RWPE2 (cell line): ENCODE results near the gene ARF1.

Source experiments
- ATAC-seq: fragments of 200-7000 bp; cut with Tn5 transposase; 3 replicates; pipeline ENCODE4 v1.9.1; 2021; ENCODE audit warnings: low read depth
- DNase-seq: peaks from one replicate; pipeline ENCODE4 v3.0.0-alpha.2; 2020; ENCODE audit warnings: low spot score
- H3K27ac ChIP-seq: fragments of 450-650 bp; 2 replicates; pipeline ENCODE4 v1.5.1; 2017; ENCODE audit warnings: mild to moderate bottlenecking; ENCODE audit not compliant: poor library complexity, severe bottlenecking
- H3K27me3 ChIP-seq: fragments of 250-450 bp; sonication (Bioruptor Pico); 2 replicates; pipeline ENCODE4 v1.5.1; 2021; ENCODE audit warnings: mild to moderate bottlenecking, moderate library complexity; ENCODE audit not compliant: insufficient read depth, poor library complexity, severe bottlenecking
- H3K36me3 ChIP-seq: fragments of 250-450 bp; sonication (Bioruptor Pico); 2 replicates; pipeline ENCODE4 v1.5.1; 2020; ENCODE audit warnings: low read depth, mild to moderate bottlenecking, moderate library complexity
- H3K4me1 ChIP-seq: fragments of 250-450 bp; sonication (Bioruptor Pico); 2 replicates; pipeline ENCODE4 v1.5.1; 2021; ENCODE audit warnings: mild to moderate bottlenecking, moderate library complexity; ENCODE audit not compliant: insufficient read depth, poor library complexity, severe bottlenecking
- H3K4me3 ChIP-seq: fragments of 250-450 bp; sonication (Bioruptor Pico); 2 replicates; pipeline ENCODE4 v1.5.1; 2021; ENCODE audit warnings: mild to moderate bottlenecking, moderate library complexity; ENCODE audit not compliant: severe bottlenecking
- H3K9me3 ChIP-seq: fragments of 250-450 bp; sonication (Bioruptor Pico); 2 replicates; pipeline ENCODE4 v1.5.1; 2021; ENCODE audit warnings: mild to moderate bottlenecking, moderate library complexity; ENCODE audit not compliant: severe bottlenecking
- TF ChIP-seq, protein P1 (sequence below): fragments of 450-650 bp; IDR thresholded peaks from one replicate; pipeline ENCODE4 v1.5.1; 2017; ENCODE audit warnings: mild to moderate bottlenecking, moderate library complexity; ENCODE audit not compliant: poor library complexity, severe bottlenecking

ARF1 gene

DNA sequence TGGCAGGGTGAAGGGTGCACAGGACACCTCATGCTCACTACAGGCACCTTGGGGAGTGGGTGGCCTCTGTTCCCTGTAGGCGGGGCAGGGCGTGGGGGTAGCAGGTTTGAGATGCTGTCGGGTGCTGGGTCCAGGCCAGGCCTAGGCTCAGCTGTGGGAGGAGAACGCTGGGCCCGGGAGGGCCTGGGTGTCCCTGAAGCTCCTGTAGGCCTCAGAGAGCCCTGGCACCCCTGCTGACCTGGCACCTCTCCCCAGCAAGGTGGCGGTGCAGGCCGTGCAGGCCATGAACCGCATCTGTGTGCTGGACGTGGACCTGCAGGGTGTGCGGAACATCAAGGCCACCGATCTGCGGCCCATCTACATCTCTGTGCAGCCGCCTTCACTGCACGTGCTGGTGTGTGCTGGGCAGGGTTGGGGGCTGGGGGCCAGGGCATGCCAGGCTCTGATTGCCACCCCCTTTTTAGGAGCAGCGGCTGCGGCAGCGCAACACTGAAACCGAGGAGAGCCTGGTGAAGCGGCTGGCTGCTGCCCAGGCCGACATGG lies 64.7 kb downstream of the ARF1 start:
- DNase-seq (no peak), ATAC-seq (no peak)
- Histone ChIP-seq H3K27ac (peak overlapping the region; percentile 83), H3K4me1 (peaks cover 12% of the 10 kb centered on the region), H3K4me3 (no peak overlapping the region), H3K27me3 (no peaks in the 10 kb centered on the region), H3K9me3 (no peaks in the 10 kb centered on the region), H3K36me3 (peaks cover 7% of the 10 kb centered on the region; the same call in 1 of the 2 replicates)
- TF ChIP-seq, protein P1, sequence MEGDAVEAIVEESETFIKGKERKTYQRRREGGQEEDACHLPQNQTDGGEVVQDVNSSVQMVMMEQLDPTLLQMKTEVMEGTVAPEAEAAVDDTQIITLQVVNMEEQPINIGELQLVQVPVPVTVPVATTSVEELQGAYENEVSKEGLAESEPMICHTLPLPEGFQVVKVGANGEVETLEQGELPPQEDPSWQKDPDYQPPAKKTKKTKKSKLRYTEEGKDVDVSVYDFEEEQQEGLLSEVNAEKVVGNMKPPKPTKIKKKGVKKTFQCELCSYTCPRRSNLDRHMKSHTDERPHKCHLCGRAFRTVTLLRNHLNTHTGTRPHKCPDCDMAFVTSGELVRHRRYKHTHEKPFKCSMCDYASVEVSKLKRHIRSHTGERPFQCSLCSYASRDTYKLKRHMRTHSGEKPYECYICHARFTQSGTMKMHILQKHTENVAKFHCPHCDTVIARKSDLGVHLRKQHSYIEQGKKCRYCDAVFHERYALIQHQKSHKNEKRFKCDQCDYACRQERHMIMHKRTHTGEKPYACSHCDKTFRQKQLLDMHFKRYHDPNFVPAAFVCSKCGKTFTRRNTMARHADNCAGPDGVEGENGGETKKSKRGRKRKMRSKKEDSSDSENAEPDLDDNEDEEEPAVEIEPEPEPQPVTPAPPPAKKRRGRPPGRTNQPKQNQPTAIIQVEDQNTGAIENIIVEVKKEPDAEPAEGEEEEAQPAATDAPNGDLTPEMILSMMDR: no peak

DNA sequence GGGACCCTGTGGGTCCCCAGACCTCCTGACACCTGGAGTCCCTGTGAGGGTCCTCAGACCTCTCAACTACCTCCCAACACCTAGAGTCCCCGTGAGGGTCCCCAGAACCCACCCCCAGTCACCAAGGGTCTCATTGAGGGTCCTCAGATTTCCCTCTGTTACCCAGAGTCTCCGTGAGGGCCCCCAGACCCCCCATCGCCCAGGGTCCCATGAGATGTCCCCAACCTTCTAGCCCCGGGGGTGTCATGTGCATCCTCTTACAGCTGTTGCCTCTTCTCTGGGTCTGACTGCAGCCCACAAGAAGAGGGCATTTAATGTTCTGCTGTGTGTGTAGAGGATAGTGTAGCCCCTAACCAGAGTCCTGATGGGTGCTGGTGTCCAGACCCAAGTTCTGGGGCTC lies 65.3 kb downstream of the ARF1 start:
- Histone ChIP-seq H3K27me3 (no peaks in the 10 kb centered on the region), H3K4me3 (no peak overlapping the region), H3K36me3 (peaks cover 7% of the 10 kb centered on the region; the same call in 1 of the 2 replicates), H3K27ac (peak overlapping the region; percentile 83), H3K9me3 (no peaks in the 10 kb centered on the region), H3K4me1 (peaks cover 12% of the 10 kb centered on the region)
- TF ChIP-seq, protein P1: no peak
- DNase-seq (no peak), ATAC-seq (no peak)

- Histone ChIP-seq H3K27me3 (no peaks in the 10 kb centered on the region), H3K9me3 (no peaks in the 10 kb centered on the region), H3K27ac (peak overlapping the region; percentile 83), H3K4me1 (peaks cover 12% of the 10 kb centered on the region), H3K36me3 (peaks cover 7% of the 10 kb centered on the region; the same call in 1 of the 2 replicates), H3K4me3 (no peak overlapping the region)
- TF ChIP-seq, protein P1: no peak
- DNase-seq (no peak), ATAC-seq (no peak)
Measured at GRCh38 chr1:228148196-228148861, 65.8 kb downstream of the ARF1 start.
